ENCODE data around the gene ADAT1. TPM values are rescaled to one million over a fixed set of nuclear protein-coding genes. Genes with fewer than 3 reads are reported as not detected.

ADAT1 gene
- total RNA-seq (2014; rRNA removed; shearing (Covaris generic)): 65.3 and 72.7 TPM in 2 replicates

GRCh38 chr16:75622761-75623605, at the start of gene ADAT1:
Gene ADAT1, minus strand, starts transcription at chr16:75623281. Its CDS starts 2,482 bp downstream, at chr16:75620799.
- peak; percentile 98 for DNase-seq (ENCODE audit: low read depth)

GRCh38 chr16:75667503-75667902, 44.4 kb upstream of the ADAT1 start:
- no peak for DNase-seq (ENCODE audit: low read depth)

- no peak for DNase-seq (ENCODE audit: low read depth)
Measured at GRCh38 chr16:75660726-75661302, 37.7 kb upstream of the ADAT1 start.

GRCh38 chr16:75660321-75660720, 37.2 kb upstream of the ADAT1 start:
- no peak for DNase-seq (ENCODE audit: low read depth)

GRCh38 chr16:75658175-75658574, 35.1 kb upstream of the ADAT1 start:
- no peak for DNase-seq (ENCODE audit: low read depth)

- no peak for DNase-seq (ENCODE audit: low read depth)
Measured at GRCh38 chr16:75653922-75654321, 30.8 kb upstream of the ADAT1 start.

- DNase-seq (ENCODE audit: low read depth): peak; percentile 74
Measured at GRCh38 chr16:75648265-75649076, 25.4 kb upstream of the ADAT1 start.

- peak; percentile 95 for DNase-seq (ENCODE audit: low read depth)
Measured at GRCh38 chr16:75647492-75648264, 24.6 kb upstream of the ADAT1 start, which contains the start of the genes KARS1 and TERF2IP. Gene KARS1, minus strand, starts transcription at chr16:75647665. Its CDS starts 26 bp downstream, at chr16:75647639. Gene TERF2IP, plus strand, starts transcription at chr16:75647773. Its CDS starts 110 bp downstream, at chr16:75647883.

GRCh38 chr16:75647112-75647491, 24.0 kb upstream of the ADAT1 start:
- peak; percentile 10 for DNase-seq (ENCODE audit: low read depth)

- no peak for DNase-seq (ENCODE audit: low read depth)
Measured at GRCh38 chr16:75644240-75645012, 21.3 kb upstream of the ADAT1 start.

GRCh38 chr16:75640598-75640997, 17.5 kb upstream of the ADAT1 start:
- DNase-seq (ENCODE audit: low read depth): no peak

- no peak for DNase-seq (ENCODE audit: low read depth)
Measured at GRCh38 chr16:75635036-75635435, 12.0 kb upstream of the ADAT1 start.

- DNase-seq (ENCODE audit: low read depth): no peak
Measured at GRCh38 chr16:75632857-75633256, 9.8 kb upstream of the ADAT1 start.

GRCh38 chr16:75630052-75630451, 7.0 kb upstream of the ADAT1 start:
- DNase-seq (ENCODE audit: low read depth): no peak

GRCh38 chr16:75629132-75629531, 6.1 kb upstream of the ADAT1 start:
- DNase-seq (ENCODE audit: low read depth): no peak

- no peak for DNase-seq (ENCODE audit: low read depth)
Measured at GRCh38 chr16:75628351-75628750, 5.3 kb upstream of the ADAT1 start.

- no peak for DNase-seq (ENCODE audit: low read depth)
Measured at GRCh38 chr16:75627851-75628250, 4.8 kb upstream of the ADAT1 start.

- no peak for DNase-seq (ENCODE audit: low read depth)
Measured at GRCh38 chr16:75626806-75627205, 3.7 kb upstream of the ADAT1 start.

- peak; percentile 18 for DNase-seq (ENCODE audit: low read depth)
Measured at GRCh38 chr16:75624921-75625334, 1.8 kb upstream of the ADAT1 start.

- peak; percentile 4 for DNase-seq (ENCODE audit: low read depth)
Measured at GRCh38 chr16:75621170-75621477, 2.0 kb downstream of the ADAT1 start.

Data from Daoy (cell line).